Vagina (tissue), 2 donors: ENCODE data around the gene GAL3ST2. TPM values are rescaled to one million over a fixed set of nuclear protein-coding genes. Genes with fewer than 3 reads are reported as not detected.
"Not testable (repeated sequence)": the region's sequence is repeated elsewhere in the genome, so short reads cannot be mapped to it uniquely, and the experiment has no call there.

Source experiments
- DNase-seq, 2 donors: peaks; one replicate each; pipeline ENCODE4 v3.0.0-alpha.2; 2017; ENCODE audit errors: extremely low spot score in 2 of 2
- H3K27ac ChIP-seq: fragments of 200-600 bp; sonication (generic); one replicate; pipeline ENCODE4 v1.5.1; 2019
- H3K27me3 ChIP-seq: fragments of 200-600 bp; sonication (generic); one replicate; pipeline ENCODE4 v1.5.1; 2019
- H3K36me3 ChIP-seq, 2 donors: fragments of 200-600 bp; sonication (generic); one replicate each; pipeline ENCODE4 v1.5.1; 2017 to 2019
- H3K4me1 ChIP-seq: fragments of 200-600 bp; sonication (generic); one replicate; pipeline ENCODE4 v1.5.1; 2019
- H3K4me3 ChIP-seq, 2 donors: fragments of 200-600 bp; sonication (generic); 1 replicate in 1 of 2; 2 replicates in 1 of 2; pipeline ENCODE4 v1.5.1; 2016 to 2019
- H3K9me3 ChIP-seq: fragments of 200-600 bp; sonication (generic); one replicate; pipeline ENCODE4 v1.5.1; 2019
- POLR2A ChIP-seq, 2 donors: fragments of 450-650 bp; IDR thresholded peaks; one replicate each; pipeline ENCODE4 v1.6.1; 2017; ENCODE audit warnings: antibody characterized with exemption in 2 of 2, mild to moderate bottlenecking in 2 of 2, moderate library complexity in 2 of 2
- POLR2AphosphoS5 ChIP-seq, 2 donors: sonication (generic); formaldehyde crosslinking; IDR thresholded peaks; one replicate each; pipeline ENCODE4 v1.9.0; 2017; ENCODE audit warnings: antibody characterized with exemption in 2 of 2, mild to moderate bottlenecking in 2 of 2, low read depth in 1 of 2; ENCODE audit not compliant: insufficient read depth in 1 of 2
- intact Hi-C: fragments of 100-400 bp; cut with DNase I; formaldehyde crosslinking; loops from one replicate; pipeline ENCODE4 v1.15.1; 2023
- total RNA-seq: library from RNA; depleted of rRNA; stranded (reverse); fragments of >200 nt; gene quantifications from one replicate; pipeline ENCODE4 v1.2.3, GENCODE V29; 2016
- TF ChIP-seq, protein P1 (sequence below), 3 experiments: fragments of 450-650 bp in 2 of 3; fragments of 200-600 bp in 1 of 3; sonication (generic) in 1 of 3; IDR thresholded peaks; one replicate each; pipeline ENCODE4 v1.5.1; 2017 to 2019; ENCODE audit warnings: antibody characterized with exemption in 3 of 3, mild to moderate bottlenecking in 2 of 3, moderate library complexity in 2 of 3

GAL3ST2 gene
- total RNA-seq, 1 donor from 2014 or later: 0.98 TPM

DNA sequence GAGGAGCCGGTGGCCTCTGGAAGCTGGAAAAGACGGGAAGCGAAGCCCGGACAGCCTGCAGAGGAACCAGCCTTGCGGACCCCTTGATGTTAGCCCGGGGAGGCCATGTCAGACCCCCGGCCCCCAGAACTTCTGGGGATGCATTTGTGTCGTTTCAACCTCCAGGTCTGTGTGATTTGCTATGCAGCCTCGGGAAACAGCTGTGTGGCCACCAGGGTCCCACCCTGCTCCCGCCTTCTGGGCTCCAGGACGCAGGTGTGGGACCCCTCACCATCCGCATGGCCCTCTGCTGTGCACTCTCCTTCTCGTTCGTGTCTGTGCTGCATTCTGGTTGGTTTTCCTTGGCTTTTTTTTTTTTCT lies 45.6 kb downstream of the GAL3ST2 start:
- no peaks in the 10 kb centered on the region for H3K27me3 ChIP-seq
- intact Hi-C loops: no loop called here
- TF ChIP-seq, protein P1, sequence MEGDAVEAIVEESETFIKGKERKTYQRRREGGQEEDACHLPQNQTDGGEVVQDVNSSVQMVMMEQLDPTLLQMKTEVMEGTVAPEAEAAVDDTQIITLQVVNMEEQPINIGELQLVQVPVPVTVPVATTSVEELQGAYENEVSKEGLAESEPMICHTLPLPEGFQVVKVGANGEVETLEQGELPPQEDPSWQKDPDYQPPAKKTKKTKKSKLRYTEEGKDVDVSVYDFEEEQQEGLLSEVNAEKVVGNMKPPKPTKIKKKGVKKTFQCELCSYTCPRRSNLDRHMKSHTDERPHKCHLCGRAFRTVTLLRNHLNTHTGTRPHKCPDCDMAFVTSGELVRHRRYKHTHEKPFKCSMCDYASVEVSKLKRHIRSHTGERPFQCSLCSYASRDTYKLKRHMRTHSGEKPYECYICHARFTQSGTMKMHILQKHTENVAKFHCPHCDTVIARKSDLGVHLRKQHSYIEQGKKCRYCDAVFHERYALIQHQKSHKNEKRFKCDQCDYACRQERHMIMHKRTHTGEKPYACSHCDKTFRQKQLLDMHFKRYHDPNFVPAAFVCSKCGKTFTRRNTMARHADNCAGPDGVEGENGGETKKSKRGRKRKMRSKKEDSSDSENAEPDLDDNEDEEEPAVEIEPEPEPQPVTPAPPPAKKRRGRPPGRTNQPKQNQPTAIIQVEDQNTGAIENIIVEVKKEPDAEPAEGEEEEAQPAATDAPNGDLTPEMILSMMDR (IDR thresholded peaks at IDR 0.05): no peak
- TF ChIP-seq POLR2A (IDR thresholded peaks at IDR 0.05): no peak
- no peak for TF ChIP-seq POLR2AphosphoS5 (IDR thresholded peaks at IDR 0.05; ENCODE audit: insufficient read depth in 1 of 2, low read depth in 1 of 2)
- H3K4me3 ChIP-seq: no peak overlapping the region
- no peak overlapping the region for H3K27ac ChIP-seq
- no peak for DNase-seq
- H3K9me3 ChIP-seq: no peaks in the 10 kb centered on the region
- no peaks in the 10 kb centered on the region for H3K36me3 ChIP-seq
- no peaks in the 10 kb centered on the region for H3K4me1 ChIP-seq

DNA sequence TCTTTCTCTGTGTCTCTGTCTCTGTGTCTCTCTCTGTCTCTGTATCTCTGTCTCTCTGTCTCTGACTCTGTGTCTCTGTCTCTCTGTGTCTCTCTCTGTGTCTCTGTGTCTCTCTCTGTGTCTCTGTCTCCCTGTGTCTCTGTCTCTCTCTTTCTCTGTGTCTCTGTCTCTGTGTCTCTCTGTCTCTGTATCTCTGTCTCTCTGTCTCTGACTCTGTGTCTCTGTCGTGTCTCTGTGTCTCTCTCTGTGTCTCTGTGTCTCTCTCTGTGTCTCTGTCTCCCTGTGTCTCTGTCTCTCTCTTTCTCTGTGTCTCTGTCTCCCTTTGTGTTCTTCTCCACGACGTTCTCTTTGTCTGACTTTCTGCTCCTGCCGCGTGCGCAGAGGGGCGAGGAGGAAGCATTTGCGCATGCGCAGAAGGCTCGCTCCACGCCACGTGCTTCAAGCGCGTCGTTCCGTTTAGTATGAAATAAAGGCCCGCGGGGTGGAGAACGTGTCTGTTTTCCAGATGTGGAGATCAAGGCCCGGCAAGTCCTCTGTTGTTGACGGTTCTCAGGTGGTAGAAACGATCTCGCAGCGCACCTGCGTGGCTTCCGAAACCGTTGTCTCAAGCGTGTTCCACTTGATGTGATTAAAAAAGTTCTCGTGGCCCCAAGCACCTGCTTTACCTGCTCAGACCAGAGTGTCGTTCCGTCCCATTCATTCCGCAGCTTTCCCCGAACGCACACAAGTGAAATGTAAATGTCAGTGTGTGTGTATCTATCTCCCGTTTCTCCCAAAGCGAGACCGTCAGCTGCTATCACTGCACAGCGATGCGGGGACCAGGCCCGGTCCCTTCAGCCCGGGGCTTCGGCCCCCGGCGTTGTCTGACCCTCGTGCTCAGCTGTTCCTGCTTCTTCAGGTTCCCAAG lies 47.2 kb downstream of the GAL3ST2 start:
- H3K27me3 ChIP-seq, H3K9me3 ChIP-seq, H3K4me3 ChIP-seq, intact Hi-C loops, H3K4me1 ChIP-seq, DNase-seq, H3K27ac ChIP-seq, H3K36me3 ChIP-seq: not testable (repeated sequence)

DNA sequence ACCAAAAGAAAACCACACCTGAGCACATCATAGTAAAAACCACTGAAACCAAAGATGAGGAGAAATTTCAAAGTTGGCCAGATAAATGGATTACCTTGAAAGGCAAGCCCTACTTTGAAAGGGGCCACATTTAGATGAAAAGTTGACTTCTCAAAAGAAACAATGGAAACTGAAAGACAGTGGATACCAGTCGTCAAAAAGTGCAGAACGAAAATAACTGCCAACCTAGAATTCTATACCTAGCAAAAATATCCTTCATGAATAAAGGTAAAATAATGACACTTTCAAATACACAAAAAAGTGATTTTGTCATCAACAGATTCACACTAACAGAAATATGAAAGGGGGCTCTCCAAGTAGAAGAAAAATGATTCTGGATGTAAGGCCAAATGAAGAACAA lies 50.8 kb downstream of the GAL3ST2 start:
- no peaks in the 10 kb centered on the region for H3K36me3 ChIP-seq
- intact Hi-C loops: no loop called here
- H3K9me3 ChIP-seq: no peaks in the 10 kb centered on the region
- no peak for TF ChIP-seq POLR2A (IDR thresholded peaks at IDR 0.05)
- TF ChIP-seq, protein P1 (IDR thresholded peaks at IDR 0.05): no peak
- no peak for TF ChIP-seq POLR2AphosphoS5 (IDR thresholded peaks at IDR 0.05; ENCODE audit: insufficient read depth in 1 of 2, low read depth in 1 of 2)
- no peaks in the 10 kb centered on the region for H3K27me3 ChIP-seq
- no peak overlapping the region for H3K4me3 ChIP-seq
- H3K4me1 ChIP-seq: no peaks in the 10 kb centered on the region
- H3K27ac ChIP-seq: no peak overlapping the region
- DNase-seq: no peak

DNA sequence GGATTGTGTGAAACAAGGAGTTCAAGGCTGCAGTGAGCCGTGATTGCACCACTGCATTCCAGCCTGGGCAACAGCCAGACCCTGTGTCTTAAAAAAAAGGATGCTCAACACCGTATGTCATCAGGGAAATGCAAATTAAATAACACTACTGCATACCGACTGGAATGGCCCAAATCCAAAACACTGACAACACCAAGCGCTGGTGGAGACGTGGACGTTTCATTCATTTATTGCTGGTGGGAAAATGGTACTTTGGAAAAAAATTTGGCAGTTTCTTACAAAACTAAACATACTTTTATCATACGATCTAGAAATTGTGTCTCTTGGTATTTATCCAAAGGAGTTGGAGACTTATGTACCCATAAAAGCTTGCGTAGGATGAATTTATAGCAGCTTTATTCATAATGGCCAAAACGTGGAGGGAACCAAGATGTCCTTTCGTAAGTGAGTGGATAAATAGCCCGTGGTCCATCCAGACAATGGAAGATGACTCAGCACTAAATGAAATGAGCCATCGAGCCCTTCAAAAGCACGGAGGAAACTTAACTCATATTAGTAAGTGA lies 56.6 kb downstream of the GAL3ST2 start:
- no peaks in the 10 kb centered on the region for H3K27me3 ChIP-seq
- H3K4me3 ChIP-seq: no peak overlapping the region
- H3K27ac ChIP-seq: no peak overlapping the region
- intact Hi-C loops: no loop called here
- peaks cover 10% of the 10 kb centered on the region for H3K4me1 ChIP-seq
- TF ChIP-seq, protein P1 (IDR thresholded peaks at IDR 0.05): no peak
- TF ChIP-seq POLR2AphosphoS5 (IDR thresholded peaks at IDR 0.05; ENCODE audit: insufficient read depth in 1 of 2, low read depth in 1 of 2) (peak in 1 of 2 donors; percentile 13), POLR2A (IDR thresholded peaks at IDR 0.05) (no peak)
- no peak for DNase-seq
- no peaks in the 10 kb centered on the region for H3K9me3 ChIP-seq
- H3K36me3 ChIP-seq: no peaks in the 10 kb centered on the region

DNA sequence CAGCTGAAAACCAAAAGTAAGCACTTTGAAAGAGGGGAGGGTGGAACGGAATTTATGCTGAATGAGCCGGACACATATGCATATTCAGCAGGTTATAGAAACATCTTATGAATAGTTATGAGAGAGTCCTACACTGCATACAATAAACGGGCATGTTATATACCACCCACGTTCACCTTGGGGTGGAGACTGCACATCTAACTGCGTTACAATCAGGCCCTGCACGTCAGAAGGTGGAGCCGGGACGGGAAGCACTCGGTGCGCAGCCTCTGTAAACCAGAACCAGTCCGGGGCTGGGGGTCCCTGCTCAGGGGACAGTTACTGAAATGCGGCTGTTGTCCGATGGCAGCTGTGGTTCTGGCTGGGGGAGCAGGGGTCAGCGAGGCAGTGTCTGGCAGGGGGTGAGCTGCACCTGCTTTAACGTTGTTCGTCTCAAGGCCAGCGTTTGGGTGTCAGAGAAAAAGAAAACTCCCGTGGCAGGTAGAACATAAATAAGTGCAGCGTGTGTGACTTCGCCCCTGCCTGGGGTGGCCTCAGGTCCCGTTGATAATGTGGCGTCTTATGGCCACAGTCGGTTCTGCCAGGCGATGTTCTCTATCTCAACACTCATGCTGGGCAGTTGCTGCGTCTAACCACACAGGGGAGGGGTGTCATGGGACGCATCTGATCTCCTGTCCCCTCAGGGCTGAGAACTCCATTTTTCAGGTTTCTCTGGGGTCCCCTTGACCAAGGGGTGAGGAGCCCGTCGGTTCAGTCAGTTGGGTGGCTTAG lies 57.3 kb downstream of the GAL3ST2 start:
- H3K36me3 ChIP-seq, H3K27me3 ChIP-seq, H3K4me1 ChIP-seq, H3K27ac ChIP-seq, intact Hi-C loops, H3K9me3 ChIP-seq, H3K4me3 ChIP-seq, DNase-seq: not testable (repeated sequence)
